ENCODE data around the gene CCNY.

DNA sequence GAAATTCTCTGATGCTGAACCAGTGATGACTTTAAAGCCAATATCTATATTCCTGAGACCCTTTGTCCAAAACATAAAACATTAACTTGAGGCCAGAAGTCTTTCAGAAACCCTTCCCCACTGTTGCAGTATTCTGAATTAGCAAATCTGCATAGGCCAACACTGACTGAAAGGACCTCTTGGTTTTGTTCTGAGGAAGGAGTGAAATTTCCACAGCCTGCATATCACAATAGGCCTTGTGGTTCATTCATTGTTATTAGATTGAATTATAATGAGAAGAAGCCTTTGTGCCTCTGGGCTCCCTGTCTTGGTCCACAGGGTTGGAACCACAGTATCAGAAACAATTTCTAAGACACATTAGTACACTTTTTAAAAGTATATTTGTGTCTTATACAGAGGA, 90.3 kb downstream of the CCNY start:
- TF ChIP-seq CTCF (conservative IDR thresholded peaks at IDR 0.05; ENCODE audit: low read length) (no peak), EZH2phosphoT487 (IDR thresholded peaks at IDR 0.05; ENCODE audit: borderline replicate concordance) (no peak)

Data from Loucy (cell line).